RPMI7951 (cell line): ENCODE data around the gene KRTAP4-16. TPM values are rescaled to one million over a fixed set of nuclear protein-coding genes. Genes with fewer than 3 reads are reported as not detected.

Source experiments
- total RNA-seq: library from RNA; depleted of rRNA; stranded (reverse); fragments of >200 nt; shearing (Covaris generic); gene quantifications from 2 replicates; pipeline ENCODE4 v1.2.3, GENCODE V29; 2014; rRNA removed

KRTAP4-16 gene
- total RNA-seq, 1 experiment from 2014 or later: not detected

Other genes with a start within 250 kb of the KRTAP4-16 start
- not detected in 2 replicates for gene KRT12, start 235.0 kb downstream of the KRTAP4-16 start, total RNA-seq
- gene KRT20, start 217.0 kb downstream of the KRTAP4-16 start, total RNA-seq: not detected in 2 replicates
- gene KRT23, start 164.6 kb downstream of the KRTAP4-16 start, total RNA-seq: 0.20 TPM in 1 of 2 replicates, not detected in the other
- gene KRT39, start 135.3 kb downstream of the KRTAP4-16 start, total RNA-seq: 0.24 TPM in 1 of 2 replicates, not detected in the other
- gene KRT40, start 117.9 kb downstream of the KRTAP4-16 start, total RNA-seq: not detected in 2 replicates
- gene KRTAP3-3, start 108.0 kb downstream of the KRTAP4-16 start, total RNA-seq: not detected in 2 replicates
- gene KRTAP3-2, start 102.3 kb downstream of the KRTAP4-16 start, total RNA-seq: not detected in 2 replicates
- not detected in 2 replicates for gene KRTAP3-1, start 93.1 kb downstream of the KRTAP4-16 start, total RNA-seq
- gene KRTAP1-5, start 75.0 kb downstream of the KRTAP4-16 start, total RNA-seq: not detected in 2 replicates
- gene KRTAP1-4, start 72.0 kb downstream of the KRTAP4-16 start, total RNA-seq: not detected in 2 replicates
- gene KRTAP1-3, start 67.3 kb downstream of the KRTAP4-16 start, total RNA-seq: not detected in 2 replicates
- not detected in 2 replicates for gene KRTAP1-1, start 60.8 kb downstream of the KRTAP4-16 start, total RNA-seq
- 0.48 TPM in 1 of 2 replicates, not detected in the other for gene KRTAP2-1, start 54.9 kb downstream of the KRTAP4-16 start, total RNA-seq
- not detected in 2 replicates for gene KRTAP2-2, start 47.0 kb downstream of the KRTAP4-16 start, total RNA-seq
- not detected in 2 replicates for gene KRTAP2-3, start 42.1 kb downstream of the KRTAP4-16 start, total RNA-seq
- gene KRTAP2-4, start 36.3 kb downstream of the KRTAP4-16 start, total RNA-seq: not detected in 2 replicates
- gene KRTAP4-7, start 18.1 kb downstream of the KRTAP4-16 start, total RNA-seq: not detected in 2 replicates
- not detected in 2 replicates for gene KRTAP4-8, start 4.1 kb downstream of the KRTAP4-16 start, total RNA-seq
- not detected in 2 replicates for gene KRTAP4-9, start 3.2 kb upstream of the KRTAP4-16 start, total RNA-seq
- gene KRTAP4-11, start 16.2 kb upstream of the KRTAP4-16 start, total RNA-seq: not detected in 2 replicates
- not detected in 2 replicates for gene KRTAP4-12, start 22.0 kb upstream of the KRTAP4-16 start, total RNA-seq
- gene KRTAP4-6, start 38.3 kb upstream of the KRTAP4-16 start, total RNA-seq: not detected in 2 replicates
- gene KRTAP4-5, start 47.6 kb upstream of the KRTAP4-16 start, total RNA-seq: not detected in 2 replicates
- gene KRTAP4-4, start 58.5 kb upstream of the KRTAP4-16 start, total RNA-seq: not detected in 2 replicates
- gene KRTAP4-3, start 66.0 kb upstream of the KRTAP4-16 start, total RNA-seq: not detected in 2 replicates
- gene KRTAP4-2, start 76.0 kb upstream of the KRTAP4-16 start, total RNA-seq: not detected in 2 replicates
- gene KRTAP4-1, start 82.7 kb upstream of the KRTAP4-16 start, total RNA-seq: not detected in 2 replicates
- gene KRTAP9-1, start 87.7 kb upstream of the KRTAP4-16 start, total RNA-seq: not detected in 2 replicates
- gene KRTAP9-2, start 124.4 kb upstream of the KRTAP4-16 start, total RNA-seq: not detected in 2 replicates
- gene KRTAP9-3, start 130.2 kb upstream of the KRTAP4-16 start, total RNA-seq: not detected in 2 replicates
- not detected in 2 replicates for gene KRTAP9-8, start 135.8 kb upstream of the KRTAP4-16 start, total RNA-seq
- not detected in 2 replicates for gene KRTAP9-4, start 147.5 kb upstream of the KRTAP4-16 start, total RNA-seq
- gene KRTAP9-9, start 153.2 kb upstream of the KRTAP4-16 start, total RNA-seq: not detected in 2 replicates
- not detected in 2 replicates for gene KRTAP9-6, start 163.2 kb upstream of the KRTAP4-16 start, total RNA-seq
- gene KRTAP9-7, start 173.5 kb upstream of the KRTAP4-16 start, total RNA-seq: not detected in 2 replicates
- gene KRTAP29-1, start 200.6 kb upstream of the KRTAP4-16 start, total RNA-seq: not detected in 2 replicates
- gene KRTAP16-1, start 207.1 kb upstream of the KRTAP4-16 start, total RNA-seq: not detected in 2 replicates
- gene KRTAP17-1, start 213.5 kb upstream of the KRTAP4-16 start, total RNA-seq: not detected in 2 replicates
- gene KRT33A, start 248.6 kb upstream of the KRTAP4-16 start, total RNA-seq: not detected in 2 replicates